ENCODE data around the gene HAAO. TPM values are rescaled to one million over a fixed set of nuclear protein-coding genes. Genes with fewer than 3 reads are reported as not detected.

HAAO gene
- total and polyA plus RNA-seq, 2 of the 13 experiments (the other 11 are each of a cell fraction or from before 2014, with no cell fraction given): 36.1 to 42.7 TPM

DNA sequence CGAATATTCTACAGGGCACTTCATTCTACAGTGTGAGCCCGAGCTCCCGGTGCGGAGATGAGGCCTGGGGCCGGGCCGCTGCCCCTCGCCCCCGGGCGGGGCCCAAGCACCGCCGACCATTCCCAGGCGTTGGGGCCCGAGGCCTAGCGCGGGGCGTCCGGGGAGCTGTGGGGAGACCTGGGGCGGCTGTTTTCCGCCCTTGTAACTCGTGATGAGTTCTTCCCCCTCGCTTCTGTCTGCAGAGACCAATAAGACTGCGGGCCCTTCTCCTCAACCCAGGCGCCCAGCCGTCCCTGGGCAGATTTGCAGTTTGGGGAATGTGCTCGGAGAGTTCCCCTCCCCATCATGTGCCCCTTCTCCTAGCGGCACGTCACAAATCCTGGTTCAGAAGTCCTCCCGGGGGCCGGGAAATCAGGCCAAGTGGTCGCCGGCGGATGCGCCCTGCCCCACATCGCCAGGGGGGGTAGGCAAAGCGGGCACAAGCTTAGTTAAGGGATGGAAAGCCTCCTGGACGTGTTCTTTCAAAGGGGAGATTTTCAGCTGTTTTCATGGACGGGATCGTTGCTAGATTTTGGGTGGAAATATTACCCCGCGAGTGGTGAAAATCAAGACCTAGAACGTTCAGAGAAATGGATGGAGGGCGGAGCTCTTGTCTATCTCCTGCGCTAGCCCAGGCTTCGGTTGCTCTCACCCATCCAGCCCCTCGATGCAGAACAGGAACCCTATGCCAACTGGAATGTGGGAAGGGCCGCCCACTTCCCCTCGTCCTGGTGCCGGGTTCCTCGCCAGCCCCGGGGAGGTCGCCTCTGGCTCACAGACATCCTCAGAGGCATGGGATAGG, 18.8 kb upstream of the HAAO start (continued):
- TF ChIP-seq TAF1 (CRISPR knock-in tag; IDR thresholded peaks at IDR 0.05) (no peak; the same call in 1 of the 2 replicates), RNF2 (conservative IDR thresholded peaks at IDR 0.05; ENCODE audit: low read depth) (no peak), YEATS2 (CRISPR knock-in tag; IDR thresholded peaks at IDR 0.05; ENCODE audit: borderline replicate concordance) (peak; percentile 32; the same call in 1 of the 2 replicates), KLF11 (CRISPR knock-in tag; IDR thresholded peaks at IDR 0.05) (no peak)
- TF ChIP-seq, protein P1, sequence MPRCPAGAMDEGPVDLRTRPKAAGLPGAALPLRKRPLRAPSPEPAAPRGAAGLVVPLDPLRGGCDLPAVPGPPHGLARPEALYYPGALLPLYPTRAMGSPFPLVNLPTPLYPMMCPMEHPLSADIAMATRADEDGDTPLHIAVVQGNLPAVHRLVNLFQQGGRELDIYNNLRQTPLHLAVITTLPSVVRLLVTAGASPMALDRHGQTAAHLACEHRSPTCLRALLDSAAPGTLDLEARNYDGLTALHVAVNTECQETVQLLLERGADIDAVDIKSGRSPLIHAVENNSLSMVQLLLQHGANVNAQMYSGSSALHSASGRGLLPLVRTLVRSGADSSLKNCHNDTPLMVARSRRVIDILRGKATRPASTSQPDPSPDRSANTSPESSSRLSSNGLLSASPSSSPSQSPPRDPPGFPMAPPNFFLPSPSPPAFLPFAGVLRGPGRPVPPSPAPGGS (CRISPR knock-in tag; IDR thresholded peaks at IDR 0.05): 0 out of 2 replicates have a peak, but pooled peaks have one; percentile 12
- TF ChIP-seq, protein P2, sequence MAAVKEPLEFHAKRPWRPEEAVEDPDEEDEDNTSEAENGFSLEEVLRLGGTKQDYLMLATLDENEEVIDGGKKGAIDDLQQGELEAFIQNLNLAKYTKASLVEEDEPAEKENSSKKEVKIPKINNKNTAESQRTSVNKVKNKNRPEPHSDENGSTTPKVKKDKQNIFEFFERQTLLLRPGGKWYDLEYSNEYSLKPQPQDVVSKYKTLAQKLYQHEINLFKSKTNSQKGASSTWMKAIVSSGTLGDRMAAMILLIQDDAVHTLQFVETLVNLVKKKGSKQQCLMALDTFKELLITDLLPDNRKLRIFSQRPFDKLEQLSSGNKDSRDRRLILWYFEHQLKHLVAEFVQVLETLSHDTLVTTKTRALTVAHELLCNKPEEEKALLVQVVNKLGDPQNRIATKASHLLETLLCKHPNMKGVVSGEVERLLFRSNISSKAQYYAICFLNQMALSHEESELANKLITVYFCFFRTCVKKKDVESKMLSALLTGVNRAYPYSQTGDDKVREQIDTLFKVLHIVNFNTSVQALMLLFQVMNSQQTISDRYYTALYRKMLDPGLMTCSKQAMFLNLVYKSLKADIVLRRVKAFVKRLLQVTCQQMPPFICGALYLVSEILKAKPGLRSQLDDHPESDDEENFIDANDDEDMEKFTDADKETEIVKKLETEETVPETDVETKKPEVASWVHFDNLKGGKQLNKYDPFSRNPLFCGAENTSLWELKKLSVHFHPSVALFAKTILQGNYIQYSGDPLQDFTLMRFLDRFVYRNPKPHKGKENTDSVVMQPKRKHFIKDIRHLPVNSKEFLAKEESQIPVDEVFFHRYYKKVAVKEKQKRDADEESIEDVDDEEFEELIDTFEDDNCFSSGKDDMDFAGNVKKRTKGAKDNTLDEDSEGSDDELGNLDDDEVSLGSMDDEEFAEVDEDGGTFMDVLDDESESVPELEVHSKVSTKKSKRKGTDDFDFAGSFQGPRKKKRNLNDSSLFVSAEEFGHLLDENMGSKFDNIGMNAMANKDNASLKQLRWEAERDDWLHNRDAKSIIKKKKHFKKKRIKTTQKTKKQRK (IDR thresholded peaks at IDR 0.05; ENCODE audit: low read length): no peak
- TF ChIP-seq, protein P3, sequence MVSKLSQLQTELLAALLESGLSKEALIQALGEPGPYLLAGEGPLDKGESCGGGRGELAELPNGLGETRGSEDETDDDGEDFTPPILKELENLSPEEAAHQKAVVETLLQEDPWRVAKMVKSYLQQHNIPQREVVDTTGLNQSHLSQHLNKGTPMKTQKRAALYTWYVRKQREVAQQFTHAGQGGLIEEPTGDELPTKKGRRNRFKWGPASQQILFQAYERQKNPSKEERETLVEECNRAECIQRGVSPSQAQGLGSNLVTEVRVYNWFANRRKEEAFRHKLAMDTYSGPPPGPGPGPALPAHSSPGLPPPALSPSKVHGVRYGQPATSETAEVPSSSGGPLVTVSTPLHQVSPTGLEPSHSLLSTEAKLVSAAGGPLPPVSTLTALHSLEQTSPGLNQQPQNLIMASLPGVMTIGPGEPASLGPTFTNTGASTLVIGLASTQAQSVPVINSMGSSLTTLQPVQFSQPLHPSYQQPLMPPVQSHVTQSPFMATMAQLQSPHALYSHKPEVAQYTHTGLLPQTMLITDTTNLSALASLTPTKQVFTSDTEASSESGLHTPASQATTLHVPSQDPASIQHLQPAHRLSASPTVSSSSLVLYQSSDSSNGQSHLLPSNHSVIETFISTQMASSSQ (IDR thresholded peaks at IDR 0.05; ENCODE audit: low read depth): no peak
- TF ChIP-seq, protein P3 (CRISPR knock-in tag; IDR thresholded peaks at IDR 0.05; ENCODE audit: borderline replicate concordance): no peak
- TF ChIP-seq, protein P4, sequence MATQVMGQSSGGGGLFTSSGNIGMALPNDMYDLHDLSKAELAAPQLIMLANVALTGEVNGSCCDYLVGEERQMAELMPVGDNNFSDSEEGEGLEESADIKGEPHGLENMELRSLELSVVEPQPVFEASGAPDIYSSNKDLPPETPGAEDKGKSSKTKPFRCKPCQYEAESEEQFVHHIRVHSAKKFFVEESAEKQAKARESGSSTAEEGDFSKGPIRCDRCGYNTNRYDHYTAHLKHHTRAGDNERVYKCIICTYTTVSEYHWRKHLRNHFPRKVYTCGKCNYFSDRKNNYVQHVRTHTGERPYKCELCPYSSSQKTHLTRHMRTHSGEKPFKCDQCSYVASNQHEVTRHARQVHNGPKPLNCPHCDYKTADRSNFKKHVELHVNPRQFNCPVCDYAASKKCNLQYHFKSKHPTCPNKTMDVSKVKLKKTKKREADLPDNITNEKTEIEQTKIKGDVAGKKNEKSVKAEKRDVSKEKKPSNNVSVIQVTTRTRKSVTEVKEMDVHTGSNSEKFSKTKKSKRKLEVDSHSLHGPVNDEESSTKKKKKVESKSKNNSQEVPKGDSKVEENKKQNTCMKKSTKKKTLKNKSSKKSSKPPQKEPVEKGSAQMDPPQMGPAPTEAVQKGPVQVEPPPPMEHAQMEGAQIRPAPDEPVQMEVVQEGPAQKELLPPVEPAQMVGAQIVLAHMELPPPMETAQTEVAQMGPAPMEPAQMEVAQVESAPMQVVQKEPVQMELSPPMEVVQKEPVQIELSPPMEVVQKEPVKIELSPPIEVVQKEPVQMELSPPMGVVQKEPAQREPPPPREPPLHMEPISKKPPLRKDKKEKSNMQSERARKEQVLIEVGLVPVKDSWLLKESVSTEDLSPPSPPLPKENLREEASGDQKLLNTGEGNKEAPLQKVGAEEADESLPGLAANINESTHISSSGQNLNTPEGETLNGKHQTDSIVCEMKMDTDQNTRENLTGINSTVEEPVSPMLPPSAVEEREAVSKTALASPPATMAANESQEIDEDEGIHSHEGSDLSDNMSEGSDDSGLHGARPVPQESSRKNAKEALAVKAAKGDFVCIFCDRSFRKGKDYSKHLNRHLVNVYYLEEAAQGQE (IDR thresholded peaks at IDR 0.05; ENCODE audit: borderline replicate concordance in 1 of 2, low read depth in 1 of 2, low read length in 2 of 2): no peak
- TF ChIP-seq, protein P5, sequence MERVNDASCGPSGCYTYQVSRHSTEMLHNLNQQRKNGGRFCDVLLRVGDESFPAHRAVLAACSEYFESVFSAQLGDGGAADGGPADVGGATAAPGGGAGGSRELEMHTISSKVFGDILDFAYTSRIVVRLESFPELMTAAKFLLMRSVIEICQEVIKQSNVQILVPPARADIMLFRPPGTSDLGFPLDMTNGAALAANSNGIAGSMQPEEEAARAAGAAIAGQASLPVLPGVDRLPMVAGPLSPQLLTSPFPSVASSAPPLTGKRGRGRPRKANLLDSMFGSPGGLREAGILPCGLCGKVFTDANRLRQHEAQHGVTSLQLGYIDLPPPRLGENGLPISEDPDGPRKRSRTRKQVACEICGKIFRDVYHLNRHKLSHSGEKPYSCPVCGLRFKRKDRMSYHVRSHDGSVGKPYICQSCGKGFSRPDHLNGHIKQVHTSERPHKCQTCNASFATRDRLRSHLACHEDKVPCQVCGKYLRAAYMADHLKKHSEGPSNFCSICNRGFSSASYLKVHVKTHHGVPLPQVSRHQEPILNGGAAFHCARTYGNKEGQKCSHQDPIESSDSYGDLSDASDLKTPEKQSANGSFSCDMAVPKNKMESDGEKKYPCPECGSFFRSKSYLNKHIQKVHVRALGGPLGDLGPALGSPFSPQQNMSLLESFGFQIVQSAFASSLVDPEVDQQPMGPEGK (CRISPR knock-in tag; IDR thresholded peaks at IDR 0.05): peak; percentile 82
- TF ChIP-seq, protein P6, sequence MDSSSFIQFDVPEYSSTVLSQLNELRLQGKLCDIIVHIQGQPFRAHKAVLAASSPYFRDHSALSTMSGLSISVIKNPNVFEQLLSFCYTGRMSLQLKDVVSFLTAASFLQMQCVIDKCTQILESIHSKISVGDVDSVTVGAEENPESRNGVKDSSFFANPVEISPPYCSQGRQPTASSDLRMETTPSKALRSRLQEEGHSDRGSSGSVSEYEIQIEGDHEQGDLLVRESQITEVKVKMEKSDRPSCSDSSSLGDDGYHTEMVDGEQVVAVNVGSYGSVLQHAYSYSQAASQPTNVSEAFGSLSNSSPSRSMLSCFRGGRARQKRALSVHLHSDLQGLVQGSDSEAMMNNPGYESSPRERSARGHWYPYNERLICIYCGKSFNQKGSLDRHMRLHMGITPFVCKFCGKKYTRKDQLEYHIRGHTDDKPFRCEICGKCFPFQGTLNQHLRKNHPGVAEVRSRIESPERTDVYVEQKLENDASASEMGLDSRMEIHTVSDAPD (CRISPR knock-in tag; IDR thresholded peaks at IDR 0.05): no peak
